Tibial nerve (tissue), 4 donors: Measurements from ENCODE around the gene PNPLA2.

Experiments
- CTCF ChIP-seq, 5 experiments: fragments of 200-600 bp in 3 of 5; fragments of 450-650 bp in 2 of 5; sonication (generic) in 3 of 5; IDR thresholded peaks; one replicate each; pipeline ENCODE4 v1.5.1; 2016 to 2019; ENCODE audit warnings: antibody characterized with exemption in 5 of 5, mild to moderate bottlenecking in 3 of 5, moderate library complexity in 2 of 5
- EP300 ChIP-seq, 2 donors: sonication (generic); formaldehyde crosslinking; IDR thresholded peaks; one replicate each; pipeline ENCODE4 v1.6.1; 2017; ENCODE audit warnings: antibody characterized with exemption in 2 of 2, mild to moderate bottlenecking in 1 of 2
- POLR2A ChIP-seq, 2 donors: fragments of 450-650 bp; IDR thresholded peaks; one replicate each; pipeline ENCODE4 v1.6.1; 2017; ENCODE audit warnings: antibody characterized with exemption in 2 of 2, mild to moderate bottlenecking in 2 of 2, moderate library complexity in 2 of 2

GRCh38 chr11:849104-849824 lies 30.6 kb downstream of the PNPLA2 start:
- TF ChIP-seq CTCF (IDR thresholded peaks at IDR 0.05): no peak
- no peak for TF ChIP-seq POLR2A (IDR thresholded peaks at IDR 0.05)
- TF ChIP-seq EP300 (IDR thresholded peaks at IDR 0.05): no peak
